ENCODE results near the gene NEUROD4. TPM values are rescaled to one million over a fixed set of nuclear protein-coding genes. Genes with fewer than 3 reads are reported as not detected.

NEUROD4 gene
- total and polyA plus RNA-seq, 2 experiments from 2014 or later, result 0.07 to 0.13 TPM

GRCh38 chr12:55058082-55058481 is 38.3 kb downstream of the NEUROD4 start:
- Mint-ChIP-seq H3K4me1 (peaks cover 23% of the 10 kb centered on the region), H3K4me3 (no peak overlapping the region), H3K27ac (no peak overlapping the region), H3K36me3 (ENCODE audit: low read depth) (no peaks in the 10 kb centered on the region; the same call in 2 of the 3 replicates), H3K27me3 (ENCODE audit: insufficient read depth, low read depth, poor library complexity) (no peaks in the 10 kb centered on the region), H3K9me3 (no peaks in the 10 kb centered on the region)
- Histone ChIP-seq H3K9me2 (ENCODE audit: insufficient read depth) (no peaks in the 10 kb centered on the region), H2AFZ (no peak overlapping the region), H4K20me1 (replicated peaks; ENCODE audit: insufficient read depth) (no peaks in the 10 kb centered on the region), H3K4me1 (ENCODE audit: insufficient read depth) (peaks cover 17% of the 10 kb centered on the region), H3K4me3 (no peak overlapping the region), H3F3A (replicated peaks; ENCODE audit: low read depth) (no peaks in the 10 kb centered on the region), H3K27ac (ENCODE audit: low read depth) (no peak overlapping the region), H3K27me3 (ENCODE audit: insufficient read depth) (no peaks in the 10 kb centered on the region), H3K79me2 (replicated peaks; ENCODE audit: insufficient read depth) (no peaks in the 10 kb centered on the region), H3K36me3 (ENCODE audit: insufficient read depth) (no peaks in the 10 kb centered on the region), H3K4me2 (no peak overlapping the region)
- ATAC-seq (no peak), DNase-seq (ENCODE audit: low spot score) (no peak)
- no peak for TF ChIP-seq JUNB (IDR thresholded peaks at IDR 0.05; ENCODE audit: unreplicated experiment)
- no peak for TF ChIP-seq NANOG (IDR thresholded peaks at IDR 0.05; ENCODE audit: borderline replicate concordance)
- no peak for TF ChIP-seq ZNF331 (CRISPR knock-in tag; IDR thresholded peaks at IDR 0.05; ENCODE audit: low read depth)
- TF ChIP-seq REST (IDR thresholded peaks at IDR 0.05; ENCODE audit: unreplicated experiment), result no peak
- TF ChIP-seq EZH2 (IDR thresholded peaks at IDR 0.05; ENCODE audit: low read depth, unreplicated experiment), result no peak
- TF ChIP-seq CREB1 (CRISPR knock-in tag; IDR thresholded peaks at IDR 0.05; ENCODE audit: low read depth), result no peak
- TF ChIP-seq, protein P1, sequence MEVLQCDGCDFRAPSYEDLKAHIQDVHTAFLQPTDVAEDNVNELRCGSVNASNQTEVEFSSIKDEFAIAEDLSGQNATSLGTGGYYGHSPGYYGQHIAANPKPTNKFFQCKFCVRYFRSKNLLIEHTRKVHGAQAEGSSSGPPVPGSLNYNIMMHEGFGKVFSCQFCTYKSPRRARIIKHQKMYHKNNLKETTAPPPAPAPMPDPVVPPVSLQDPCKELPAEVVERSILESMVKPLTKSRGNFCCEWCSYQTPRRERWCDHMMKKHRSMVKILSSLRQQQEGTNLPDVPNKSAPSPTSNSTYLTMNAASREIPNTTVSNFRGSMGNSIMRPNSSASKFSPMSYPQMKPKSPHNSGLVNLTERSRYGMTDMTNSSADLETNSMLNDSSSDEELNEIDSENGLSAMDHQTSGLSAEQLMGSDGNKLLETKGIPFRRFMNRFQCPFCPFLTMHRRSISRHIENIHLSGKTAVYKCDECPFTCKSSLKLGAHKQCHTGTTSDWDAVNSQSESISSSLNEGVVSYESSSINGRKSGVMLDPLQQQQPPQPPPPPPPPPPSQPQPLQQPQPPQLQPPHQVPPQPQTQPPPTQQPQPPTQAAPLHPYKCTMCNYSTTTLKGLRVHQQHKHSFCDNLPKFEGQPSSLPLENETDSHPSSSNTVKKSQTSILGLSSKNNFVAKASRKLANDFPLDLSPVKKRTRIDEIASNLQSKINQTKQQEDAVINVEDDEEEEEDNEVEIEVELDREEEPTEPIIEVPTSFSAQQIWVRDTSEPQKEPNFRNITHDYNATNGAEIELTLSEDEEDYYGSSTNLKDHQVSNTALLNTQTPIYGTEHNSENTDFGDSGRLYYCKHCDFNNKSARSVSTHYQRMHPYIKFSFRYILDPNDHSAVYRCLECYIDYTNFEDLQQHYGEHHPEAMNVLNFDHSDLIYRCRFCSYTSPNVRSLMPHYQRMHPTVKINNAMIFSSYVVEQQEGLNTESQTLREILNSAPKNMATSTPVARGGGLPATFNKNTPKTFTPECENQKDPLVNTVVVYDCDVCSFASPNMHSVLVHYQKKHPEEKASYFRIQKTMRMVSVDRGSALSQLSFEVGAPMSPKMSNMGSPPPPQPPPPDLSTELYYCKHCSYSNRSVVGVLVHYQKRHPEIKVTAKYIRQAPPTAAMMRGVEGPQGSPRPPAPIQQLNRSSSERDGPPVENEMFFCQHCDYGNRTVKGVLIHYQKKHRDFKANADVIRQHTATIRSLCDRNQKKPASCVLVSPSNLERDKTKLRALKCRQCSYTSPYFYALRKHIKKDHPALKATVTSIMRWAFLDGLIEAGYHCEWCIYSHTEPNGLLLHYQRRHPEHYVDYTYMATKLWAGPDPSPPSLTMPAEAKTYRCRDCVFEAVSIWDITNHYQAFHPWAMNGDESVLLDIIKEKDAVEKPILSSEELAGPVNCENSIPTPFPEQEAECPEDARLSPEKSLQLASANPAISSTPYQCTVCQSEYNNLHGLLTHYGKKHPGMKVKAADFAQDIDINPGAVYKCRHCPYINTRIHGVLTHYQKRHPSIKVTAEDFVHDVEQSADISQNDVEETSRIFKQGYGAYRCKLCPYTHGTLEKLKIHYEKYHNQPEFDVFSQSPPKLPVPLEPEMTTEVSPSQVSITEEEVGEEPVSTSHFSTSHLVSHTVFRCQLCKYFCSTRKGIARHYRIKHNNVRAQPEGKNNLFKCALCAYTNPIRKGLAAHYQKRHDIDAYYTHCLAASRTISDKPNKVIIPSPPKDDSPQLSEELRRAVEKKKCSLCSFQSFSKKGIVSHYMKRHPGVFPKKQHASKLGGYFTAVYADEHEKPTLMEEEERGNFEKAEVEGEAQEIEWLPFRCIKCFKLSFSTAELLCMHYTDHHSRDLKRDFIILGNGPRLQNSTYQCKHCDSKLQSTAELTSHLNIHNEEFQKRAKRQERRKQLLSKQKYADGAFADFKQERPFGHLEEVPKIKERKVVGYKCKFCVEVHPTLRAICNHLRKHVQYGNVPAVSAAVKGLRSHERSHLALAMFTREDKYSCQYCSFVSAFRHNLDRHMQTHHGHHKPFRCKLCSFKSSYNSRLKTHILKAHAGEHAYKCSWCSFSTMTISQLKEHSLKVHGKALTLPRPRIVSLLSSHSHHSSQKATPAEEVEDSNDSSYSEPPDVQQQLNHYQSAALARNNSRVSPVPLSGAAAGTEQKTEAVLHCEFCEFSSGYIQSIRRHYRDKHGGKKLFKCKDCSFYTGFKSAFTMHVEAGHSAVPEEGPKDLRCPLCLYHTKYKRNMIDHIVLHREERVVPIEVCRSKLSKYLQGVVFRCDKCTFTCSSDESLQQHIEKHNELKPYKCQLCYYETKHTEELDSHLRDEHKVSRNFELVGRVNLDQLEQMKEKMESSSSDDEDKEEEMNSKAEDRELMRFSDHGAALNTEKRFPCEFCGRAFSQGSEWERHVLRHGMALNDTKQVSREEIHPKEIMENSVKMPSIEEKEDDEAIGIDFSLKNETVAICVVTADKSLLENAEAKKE (CRISPR knock-in tag; IDR thresholded peaks at IDR 0.05), result no peak
- TF ChIP-seq EZH2phosphoT487 (IDR thresholded peaks at IDR 0.05; ENCODE audit: unreplicated experiment), result no peak
- TF ChIP-seq ZNF114 (CRISPR knock-in tag; IDR thresholded peaks at IDR 0.05), result no peak
- no peak for TF ChIP-seq ETS1 (IDR thresholded peaks at IDR 0.05)
- TF ChIP-seq, protein P2, sequence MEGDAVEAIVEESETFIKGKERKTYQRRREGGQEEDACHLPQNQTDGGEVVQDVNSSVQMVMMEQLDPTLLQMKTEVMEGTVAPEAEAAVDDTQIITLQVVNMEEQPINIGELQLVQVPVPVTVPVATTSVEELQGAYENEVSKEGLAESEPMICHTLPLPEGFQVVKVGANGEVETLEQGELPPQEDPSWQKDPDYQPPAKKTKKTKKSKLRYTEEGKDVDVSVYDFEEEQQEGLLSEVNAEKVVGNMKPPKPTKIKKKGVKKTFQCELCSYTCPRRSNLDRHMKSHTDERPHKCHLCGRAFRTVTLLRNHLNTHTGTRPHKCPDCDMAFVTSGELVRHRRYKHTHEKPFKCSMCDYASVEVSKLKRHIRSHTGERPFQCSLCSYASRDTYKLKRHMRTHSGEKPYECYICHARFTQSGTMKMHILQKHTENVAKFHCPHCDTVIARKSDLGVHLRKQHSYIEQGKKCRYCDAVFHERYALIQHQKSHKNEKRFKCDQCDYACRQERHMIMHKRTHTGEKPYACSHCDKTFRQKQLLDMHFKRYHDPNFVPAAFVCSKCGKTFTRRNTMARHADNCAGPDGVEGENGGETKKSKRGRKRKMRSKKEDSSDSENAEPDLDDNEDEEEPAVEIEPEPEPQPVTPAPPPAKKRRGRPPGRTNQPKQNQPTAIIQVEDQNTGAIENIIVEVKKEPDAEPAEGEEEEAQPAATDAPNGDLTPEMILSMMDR (conservative IDR thresholded peaks at IDR 0.05; ENCODE audit: low read depth in 2 of 2), result no peak
- TF ChIP-seq POLR2AphosphoS5 (IDR thresholded peaks at IDR 0.05; ENCODE audit: low read depth), result no peak
- TF ChIP-seq STAT1 (IDR thresholded peaks at IDR 0.05; ENCODE audit: unreplicated experiment), result no peak
